ENCODE data around the gene GPATCH2L. TPM values are rescaled to one million over a fixed set of nuclear protein-coding genes. Genes with fewer than 3 reads are reported as not detected.
A peak's percentile ranks its signal among the peaks of the same experiment; 100 is the strongest.

GPATCH2L gene
- 40.3 TPM for total RNA-seq

DNA sequence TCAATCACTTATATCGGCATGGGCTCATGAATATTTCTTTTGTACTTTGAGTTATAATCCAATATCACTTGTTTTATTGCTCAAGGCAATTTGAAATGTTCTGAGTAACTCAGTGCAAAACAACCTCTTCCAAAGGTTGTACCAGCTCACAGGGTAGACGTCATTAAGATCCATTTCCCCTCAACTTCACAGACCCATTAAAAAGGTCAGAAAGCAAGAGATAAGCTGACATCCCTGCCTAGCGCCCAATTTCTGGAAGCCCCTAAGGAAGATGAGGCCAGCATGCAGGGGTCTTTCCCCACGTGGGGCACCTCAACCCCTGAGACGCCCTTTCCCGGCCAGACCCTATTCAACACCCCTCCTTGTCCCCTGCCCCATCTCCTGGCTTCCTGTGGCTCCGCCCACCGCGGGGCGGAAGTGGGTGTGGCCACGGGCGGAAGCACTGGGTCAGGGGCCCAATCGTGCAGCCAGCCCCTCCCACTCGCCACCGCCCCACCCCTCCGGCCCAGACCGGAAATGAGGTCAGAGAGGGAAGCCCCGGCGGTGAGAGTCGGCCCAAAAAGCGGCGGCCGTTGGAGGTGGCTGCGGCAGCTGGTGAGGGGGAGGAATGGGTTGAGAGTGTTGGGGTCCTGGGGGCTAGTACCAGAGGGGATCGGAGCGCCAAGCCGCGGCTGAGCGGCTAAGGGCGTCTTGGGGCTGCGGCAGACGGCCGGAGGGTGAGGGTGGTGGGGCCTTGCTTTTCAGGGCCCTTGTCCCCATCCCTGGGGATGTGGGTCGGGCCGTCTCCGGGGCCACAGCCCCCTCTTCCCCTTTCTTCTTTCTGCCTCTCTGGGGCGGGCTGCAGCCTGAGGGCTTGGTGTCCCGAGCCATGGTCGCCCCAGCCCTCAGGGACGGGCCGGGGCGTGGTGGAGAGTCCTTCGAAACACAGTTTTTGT is at the start of gene GPATCH2L:
TSS of gene GPATCH2L (plus strand) at position 525 of the 935 bp plus-strand sequence. CDS start 2,442 bp downstream, outside the sequence.
- peaks cover 9 to 12% of the 10 kb centered on the region in 2 donors for H3K36me3 ChIP-seq
- intact Hi-C loops (cut with DNase I) = loop anchor here (5.0 to 10.0 kb wide), 3 partner anchors 137 to 1657 kb away; partner anchors contain the start of genes ERG28, ISCA2, NPC2 and TTLL5

DNA sequence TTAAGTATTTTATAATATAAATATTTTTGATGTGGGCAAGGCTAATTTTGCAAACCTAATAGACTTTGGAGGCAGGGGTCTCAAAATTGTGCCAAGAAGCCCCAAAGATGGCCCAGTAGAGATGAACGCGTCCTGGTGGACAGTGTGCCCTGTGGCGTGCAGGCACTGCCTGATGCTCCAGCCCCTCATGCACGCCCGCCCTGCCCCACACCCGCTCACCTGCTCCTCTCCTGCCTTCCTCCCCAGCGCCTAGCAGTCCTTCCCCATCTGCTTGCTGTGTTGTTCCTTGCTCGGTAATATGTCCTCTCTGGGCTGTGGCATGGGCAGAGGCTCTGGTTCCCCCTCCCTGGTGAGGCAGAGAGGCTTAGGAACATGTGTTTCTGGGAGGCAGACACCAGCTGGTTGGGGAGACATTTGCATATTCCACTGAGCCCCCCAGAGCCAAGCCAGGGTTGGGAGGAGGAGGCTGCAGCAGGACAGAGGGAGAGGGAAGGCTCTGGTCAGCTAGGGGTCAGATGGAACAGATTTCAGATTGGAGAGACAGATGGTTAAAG is 46.8 kb upstream of the GPATCH2L start:
- intact Hi-C loops (cut with DNase I) = no loop called here
- Histone ChIP-seq H3K36me3 (no peaks in the 10 kb centered on the region), H3K9me3 (no peaks in the 10 kb centered on the region), H3K27ac (no peak overlapping the region), H3K4me3 (no peak overlapping the region), H3K27me3 (no peaks in the 10 kb centered on the region), H3K4me1 (no peaks in the 10 kb centered on the region)
- TF ChIP-seq, protein P1, sequence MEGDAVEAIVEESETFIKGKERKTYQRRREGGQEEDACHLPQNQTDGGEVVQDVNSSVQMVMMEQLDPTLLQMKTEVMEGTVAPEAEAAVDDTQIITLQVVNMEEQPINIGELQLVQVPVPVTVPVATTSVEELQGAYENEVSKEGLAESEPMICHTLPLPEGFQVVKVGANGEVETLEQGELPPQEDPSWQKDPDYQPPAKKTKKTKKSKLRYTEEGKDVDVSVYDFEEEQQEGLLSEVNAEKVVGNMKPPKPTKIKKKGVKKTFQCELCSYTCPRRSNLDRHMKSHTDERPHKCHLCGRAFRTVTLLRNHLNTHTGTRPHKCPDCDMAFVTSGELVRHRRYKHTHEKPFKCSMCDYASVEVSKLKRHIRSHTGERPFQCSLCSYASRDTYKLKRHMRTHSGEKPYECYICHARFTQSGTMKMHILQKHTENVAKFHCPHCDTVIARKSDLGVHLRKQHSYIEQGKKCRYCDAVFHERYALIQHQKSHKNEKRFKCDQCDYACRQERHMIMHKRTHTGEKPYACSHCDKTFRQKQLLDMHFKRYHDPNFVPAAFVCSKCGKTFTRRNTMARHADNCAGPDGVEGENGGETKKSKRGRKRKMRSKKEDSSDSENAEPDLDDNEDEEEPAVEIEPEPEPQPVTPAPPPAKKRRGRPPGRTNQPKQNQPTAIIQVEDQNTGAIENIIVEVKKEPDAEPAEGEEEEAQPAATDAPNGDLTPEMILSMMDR (IDR thresholded peaks at IDR 0.05) = no peak
- DNase-seq (ENCODE audit: low spot score in 2 of 2) = no peak

More for the DNA sequence above, at the start of gene GPATCH2L:
- H3K27ac ChIP-seq = peak within 1 kb of the TSS; percentile 83 to 87
- H3K4me1 ChIP-seq = peaks cover 8 to 27% of the 10 kb centered on the region in 2 donors
- H3K27me3 ChIP-seq = no peaks in the 10 kb centered on the region
- peak; percentile 85 to 98 for DNase-seq (ENCODE audit: low spot score in 2 of 2)
- TF ChIP-seq, protein P1 (IDR thresholded peaks at IDR 0.05) = no peak
- no peaks in the 10 kb centered on the region for H3K9me3 ChIP-seq
- peak within 1 kb of the TSS; percentile 91 to 96 for H3K4me3 ChIP-seq

DNA sequence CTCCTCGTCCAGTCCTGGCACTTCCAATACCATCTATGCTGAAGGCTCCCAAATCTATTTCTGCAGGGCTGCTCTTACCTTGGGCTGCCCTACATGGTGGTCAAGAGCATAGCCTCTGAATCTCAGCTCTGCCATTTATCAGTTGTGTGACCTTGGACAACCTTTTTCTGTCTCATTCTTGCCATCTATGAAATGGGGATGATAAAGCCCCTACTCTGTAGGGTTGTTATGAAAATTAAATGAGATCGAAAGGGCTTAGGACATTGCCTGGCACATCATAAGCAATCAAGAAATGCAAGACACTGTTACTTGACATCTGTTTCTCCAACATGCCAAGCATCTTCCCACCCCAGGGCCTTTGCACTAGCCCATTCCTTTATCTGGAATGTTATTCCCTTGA is 45.5 kb upstream of the GPATCH2L start:
- H3K4me3 ChIP-seq = no peak overlapping the region
- no peaks in the 10 kb centered on the region for H3K9me3 ChIP-seq
- no peaks in the 10 kb centered on the region for H3K36me3 ChIP-seq
- TF ChIP-seq, protein P1 (IDR thresholded peaks at IDR 0.05) = no peak
- no peak for DNase-seq (ENCODE audit: low spot score in 2 of 2)
- intact Hi-C loops (cut with DNase I) = no loop called here
- H3K27me3 ChIP-seq = no peaks in the 10 kb centered on the region
- H3K4me1 ChIP-seq = no peaks in the 10 kb centered on the region
- no peak overlapping the region for H3K27ac ChIP-seq

DNA sequence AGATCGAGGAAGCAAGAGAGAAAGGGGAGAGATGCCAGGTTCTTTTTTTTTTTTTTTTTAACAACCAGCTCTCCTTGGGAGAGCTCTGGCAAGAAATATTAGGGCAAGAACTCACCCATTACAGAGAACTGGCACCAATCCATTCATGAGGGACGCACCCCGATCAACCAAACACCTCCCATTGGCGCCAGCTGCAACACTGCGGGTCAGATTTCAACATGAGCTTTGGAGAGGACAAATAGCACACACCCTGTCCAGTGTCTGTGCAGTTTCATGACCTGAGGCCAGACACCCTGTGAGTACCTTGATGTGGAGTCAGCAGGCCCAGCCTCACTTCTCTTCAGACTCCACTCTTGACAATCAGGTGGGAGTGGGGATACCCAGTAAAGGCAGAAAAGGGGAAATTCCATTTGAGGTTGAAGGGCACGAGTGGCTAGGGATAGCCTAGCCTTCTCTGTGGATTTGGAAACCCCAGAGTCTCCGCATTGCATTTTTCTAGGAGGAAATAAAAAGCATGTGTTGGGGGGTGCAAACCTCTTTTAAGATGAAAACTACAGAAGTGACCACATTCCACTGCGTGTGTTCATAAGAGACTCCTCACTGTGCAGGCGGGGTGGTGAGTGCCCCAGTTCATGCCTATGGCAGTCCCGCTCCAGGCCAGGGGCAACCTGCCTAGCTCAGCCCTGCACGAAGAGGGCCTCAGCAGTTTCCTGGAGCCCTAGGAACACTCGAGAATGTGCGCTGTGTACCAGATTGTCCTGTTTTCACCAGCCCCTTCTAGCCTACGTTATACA is 42.4 kb upstream of the GPATCH2L start:
- TF ChIP-seq, protein P1 (IDR thresholded peaks at IDR 0.05) = no peak
- Histone ChIP-seq H3K27me3 (no peaks in the 10 kb centered on the region), H3K9me3 (no peaks in the 10 kb centered on the region), H3K36me3 (no peaks in the 10 kb centered on the region), H3K27ac (no peak overlapping the region), H3K4me3 (no peak overlapping the region), H3K4me1 (no peaks in the 10 kb centered on the region)
- DNase-seq (ENCODE audit: low spot score in 2 of 2) = no peak
- intact Hi-C loops (cut with DNase I) = no loop called here

DNA sequence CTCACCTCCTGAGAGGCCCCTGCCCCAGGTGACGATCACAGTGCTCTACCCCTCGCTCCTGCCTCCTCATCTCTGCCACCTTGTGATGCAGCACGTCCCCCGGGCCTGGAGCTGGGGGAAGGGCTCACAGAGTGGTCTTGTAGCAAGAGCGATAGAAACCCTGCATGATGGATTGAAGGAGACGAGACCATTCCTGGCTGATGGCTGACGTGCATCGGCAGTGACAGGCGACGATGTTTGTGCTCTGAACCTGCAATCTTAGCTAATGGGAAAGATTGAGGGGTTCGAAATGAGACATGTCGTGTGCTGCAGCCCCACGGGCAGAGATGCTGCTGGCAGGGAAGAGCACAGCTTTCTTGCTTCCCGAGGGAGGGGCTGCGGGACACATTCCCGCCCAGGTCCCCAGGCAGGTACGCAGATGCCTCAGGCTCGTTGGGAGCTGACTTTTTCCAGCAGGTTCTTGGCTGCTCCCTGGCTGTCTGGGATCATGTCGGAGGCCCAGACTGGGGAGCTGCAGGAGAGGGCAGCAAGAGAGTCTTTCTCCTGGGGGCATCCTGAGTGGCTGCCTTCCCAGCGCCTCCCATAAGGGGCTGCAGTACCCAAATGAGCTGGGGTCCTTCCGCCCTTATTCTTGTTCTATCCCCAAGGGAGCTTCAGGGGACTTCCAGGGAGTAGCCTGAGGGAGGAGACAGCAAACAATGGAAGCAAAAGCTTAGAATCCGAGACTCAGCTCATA is 38.7 kb upstream of the GPATCH2L start:
- Histone ChIP-seq H3K27ac (no peak overlapping the region), H3K9me3 (no peaks in the 10 kb centered on the region), H3K4me3 (no peak overlapping the region), H3K4me1 (no peaks in the 10 kb centered on the region), H3K27me3 (no peaks in the 10 kb centered on the region), H3K36me3 (no peaks in the 10 kb centered on the region)
- TF ChIP-seq, protein P1 (IDR thresholded peaks at IDR 0.05) = no peak
- intact Hi-C loops (cut with DNase I) = no loop called here
- DNase-seq (ENCODE audit: low spot score in 2 of 2) = no peak

All from ascending aorta (tissue), 2 donors.